Heart left ventricle (tissue), 16 donors: ENCODE results near the gene TRPC4. TPM values are rescaled to one million over a fixed set of nuclear protein-coding genes. Genes with fewer than 3 reads are reported as not detected.

ENCODE experiments used
- ATAC-seq, 4 donors: fragments of 200-7000 bp; cut with Tn5 transposase; one replicate each; pipeline ENCODE4 v1.9.1; 2020 to 2022; ENCODE audit warnings: moderate library complexity in 4 of 4, mild to moderate bottlenecking in 3 of 4, moderate number of reproducible peaks in 1 of 4
- DNase-seq, 5 donors: peaks; one replicate each; pipeline ENCODE4 v3.0.0-alpha.2; 2020
- H3K27ac ChIP-seq, 12 donors: fragments of 200-600 bp; sonication (generic) in 4 of 12; one replicate each; pipeline versions ENCODE4 v1.5.0 to v1.8.0; 2016 to 2022; ENCODE audit warnings: mild to moderate bottlenecking in 2 of 12
- H3K27me3 ChIP-seq, 9 donors: fragments of 200-600 bp; sonication (generic) in 2 of 9; one replicate each; pipeline versions ENCODE4 v1.5.1 to v1.8.0; 2016 to 2022; ENCODE audit warnings: mild to moderate bottlenecking in 3 of 9
- H3K36me3 ChIP-seq, 9 donors: fragments of 200-600 bp; sonication (generic) in 2 of 9; one replicate each; pipeline versions ENCODE4 v1.5.0 to v1.8.0; 2018 to 2022; ENCODE audit warnings: mild to moderate bottlenecking in 2 of 9
- H3K4me1 ChIP-seq, 12 donors: fragments of 200-600 bp; sonication (generic) in 4 of 12; one replicate each; pipeline versions ENCODE4 v1.5.0 to v1.8.0; 2016 to 2022; ENCODE audit warnings: mild to moderate bottlenecking in 3 of 12
- H3K4me3 ChIP-seq, 12 donors: fragments of 200-600 bp; sonication (generic) in 4 of 12; one replicate each; pipeline versions ENCODE4 v1.5.0 to v1.8.0; 2017 to 2022; ENCODE audit warnings: mild to moderate bottlenecking in 9 of 12, moderate library complexity in 4 of 12
- H3K9me3 ChIP-seq, 12 donors: fragments of 200-600 bp; sonication (generic) in 4 of 12; one replicate each; pipeline versions ENCODE4 v1.5.0 to v1.8.0; 2016 to 2022; ENCODE audit warnings: mild to moderate bottlenecking in 1 of 12
- CTCF ChIP-seq, 12 donors: fragments of 200-600 bp; sonication (generic) in 4 of 12; IDR thresholded peaks; one replicate each; pipeline versions ENCODE4 v1.5.0 to v1.8.0; 2018 to 2022; ENCODE audit warnings: antibody characterized with exemption in 12 of 12, mild to moderate bottlenecking in 5 of 12
- POLR2A ChIP-seq, 2 donors: fragments of 450-650 bp; IDR thresholded peaks; one replicate each; pipeline ENCODE4 v1.6.1; 2017; ENCODE audit warnings: antibody characterized with exemption in 2 of 2, mild to moderate bottlenecking in 2 of 2, moderate library complexity in 2 of 2
- WGBS, 4 donors: extraction: QIAGEN DNeasy Blood & Tissue Kit in 2 of 4; methylation state at CpG; one replicate each; pipeline versions ENCODE4 v1.1.5 to v1.1.7; 2013 to 2018; 5-methylcytosine and 5-hydroxymethylcytosine counted together
- intact Hi-C, 10 donors: fragments of 100-400 bp; cut with DNase I; formaldehyde crosslinking; loops; one replicate each; pipeline versions ENCODE4 v1.11.1 to v1.14.2; 2022
- polyA plus RNA-seq, 2 donors: library from polyadenylated mRNA; stranded (reverse); fragments of 200-250 nt; gene quantifications; one replicate each; pipeline ENCODE4 v1.2.3, GENCODE V29; 2013
- total RNA-seq, 9 donors: library from RNA; depleted of rRNA in 2 of 9; stranded (reverse); fragments of >200 nt in 2 of 9; fragmentation: NEBNext Ultra II Directional in 3 of 9; extraction: Animal tissue kit (Norgen Biotek cat#: 25700) in 3 of 9; gene quantifications; one replicate each; pipeline versions ENCODE4 v1.1.0 to v1.2.4, GENCODE V29; 2016 to 2023
- donor health status: ischemic (EF 13 %, LVEDD 7.1; RV severe dilation, severe dysfunction).
- donor health status: healthy with polysubstance abuse.
- donor health status: DM: no; HTN: yes; CAD: no.
- donor health status: DM: no; HTN: no; CAD: no.
- donor health status: ischemic (EF 25% LVEDD 6.9; RV normal size, moderate dysfunction).
- donor health status: ischemic (EF 25% LVEDD 5.7; RV mildly dilated, moderate dysfunction).
- donor health status: healthy.
- donor health status: DM: yes; HTN: yes; CAD: no.
- donor health status: ischemic (EF 35%, LVEDD 5.7; RV mildly dilated, moderate dysfunction).
- donor health status: nonischemic (EF 11% LVEDD 7.7; RV severe dilation, severe dysfunction).
- donor health status: DM: yes; HTN: yes; CAD: no.
- donor health status: PGD.
- donor health status: ischemic (EF 29% LVEDD 5.4; RV normal size, mild dysfunction).
- donor health status: nonischemic (EF 23%, LVEDD 6.1; RV moderate dilation, normal function).

TRPC4 gene
- total and polyA plus RNA-seq, 11 donors: 0.25 to 2.5 (median 0.79) TPM

- intact Hi-C loops: loop anchor here in 1 of 10 donors (5.0 kb wide), 1 partner anchor 48 kb away; the partner anchor contains the start of gene TRPC4
- WGBS, 4 donors: 31 to 78% (median 69%) methylated on average over 2 of the region's 2 CpGs
- peaks cover 0 to 8% (median 0%) of the 10 kb centered on the region in 12 donors for H3K4me1 ChIP-seq
- TF ChIP-seq POLR2A (IDR thresholded peaks at IDR 0.05) (no peak), CTCF (IDR thresholded peaks at IDR 0.05) (no peak)
- no peak overlapping the region for H3K4me3 ChIP-seq
- no peaks in the 10 kb centered on the region for H3K27me3 ChIP-seq
- no peak for ATAC-seq
- H3K36me3 ChIP-seq: no peaks in the 10 kb centered on the region
- DNase-seq: no peak
- peaks cover 0 to 20% (median 5%) of the 10 kb centered on the region in 12 donors for H3K9me3 ChIP-seq
- H3K27ac ChIP-seq: no peak overlapping the region
Observed at GRCh38 chr13:37914781-37915391, 45.3 kb upstream of the TRPC4 start.

- 33 to 40% (median 37%) methylated on average over 1 of the region's 1 CpG for WGBS, 4 donors
- no peak overlapping the region for H3K4me3 ChIP-seq
- intact Hi-C loops: no loop called here
- H3K4me1 ChIP-seq: no peaks in the 10 kb centered on the region
- DNase-seq: no peak
- no peaks in the 10 kb centered on the region for H3K36me3 ChIP-seq
- TF ChIP-seq POLR2A (IDR thresholded peaks at IDR 0.05) (no peak), CTCF (IDR thresholded peaks at IDR 0.05) (no peak)
- no peak overlapping the region for H3K27ac ChIP-seq
- no peak for ATAC-seq
- no peaks in the 10 kb centered on the region for H3K27me3 ChIP-seq
- H3K9me3 ChIP-seq: peaks cover 0 to 17% (median 5%) of the 10 kb centered on the region in 12 donors
Observed at GRCh38 chr13:37910790-37911189, 41.2 kb upstream of the TRPC4 start.

GRCh38 chr13:37906880-37907279, 37.3 kb upstream of the TRPC4 start:
- WGBS, 4 donors: 80 to 85% (median 81%) methylated on average over 1 of the region's 1 CpG
- Histone ChIP-seq H3K9me3 (peaks cover 0 to 5% (median 0%) of the 10 kb centered on the region in 12 donors), H3K36me3 (no peaks in the 10 kb centered on the region), H3K4me1 (no peaks in the 10 kb centered on the region), H3K27ac (no peak overlapping the region), H3K27me3 (no peaks in the 10 kb centered on the region), H3K4me3 (no peak overlapping the region)
- intact Hi-C loops: no loop called here
- ATAC-seq: no peak
- no peak for DNase-seq
- TF ChIP-seq POLR2A (IDR thresholded peaks at IDR 0.05) (no peak), CTCF (IDR thresholded peaks at IDR 0.05) (no peak)

- WGBS, 4 donors: 59 to 80% (median 70%) methylated on average over 2 of the region's 2 CpGs
- DNase-seq (no peak), ATAC-seq (no peak)
- no peaks in the 10 kb centered on the region for H3K4me1 ChIP-seq
- TF ChIP-seq CTCF (IDR thresholded peaks at IDR 0.05): no peak
- TF ChIP-seq POLR2A (IDR thresholded peaks at IDR 0.05): no peak
- H3K4me3 ChIP-seq: no peak overlapping the region
- intact Hi-C loops: no loop called here
- H3K27ac ChIP-seq: no peak overlapping the region
- H3K36me3 ChIP-seq: no peaks in the 10 kb centered on the region
- peaks cover 0 to 5% (median 0%) of the 10 kb centered on the region in 12 donors for H3K9me3 ChIP-seq
- no peaks in the 10 kb centered on the region for H3K27me3 ChIP-seq
Observed at GRCh38 chr13:37905736-37906135, 36.2 kb upstream of the TRPC4 start.
